ENCODE results near the gene MNX1.

DNA sequence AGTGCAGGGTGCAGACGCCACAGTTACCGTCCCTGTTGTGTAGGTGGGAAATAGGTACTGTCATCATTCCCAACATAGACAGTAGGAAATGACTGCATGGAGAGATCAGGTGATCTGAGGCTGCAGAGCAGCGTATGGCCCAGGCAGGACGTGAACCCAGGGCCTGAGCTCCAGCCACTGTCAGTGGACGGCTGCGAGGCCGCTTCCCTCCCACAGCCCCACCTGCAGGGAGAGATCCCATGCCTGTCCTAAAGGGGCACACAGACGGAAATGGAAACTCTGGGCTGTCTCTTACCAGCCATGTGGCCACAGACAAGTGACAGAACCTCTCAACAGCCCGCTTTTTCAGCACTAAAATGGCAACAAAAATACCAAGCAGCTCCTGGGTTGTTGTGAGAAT, 44.5 kb upstream of the MNX1 start:
- TF ChIP-seq POLR2A (IDR thresholded peaks at IDR 0.05) (no peak), POLR2AphosphoS5 (IDR thresholded peaks at IDR 0.05) (no peak)
- TF ChIP-seq, protein P1, sequence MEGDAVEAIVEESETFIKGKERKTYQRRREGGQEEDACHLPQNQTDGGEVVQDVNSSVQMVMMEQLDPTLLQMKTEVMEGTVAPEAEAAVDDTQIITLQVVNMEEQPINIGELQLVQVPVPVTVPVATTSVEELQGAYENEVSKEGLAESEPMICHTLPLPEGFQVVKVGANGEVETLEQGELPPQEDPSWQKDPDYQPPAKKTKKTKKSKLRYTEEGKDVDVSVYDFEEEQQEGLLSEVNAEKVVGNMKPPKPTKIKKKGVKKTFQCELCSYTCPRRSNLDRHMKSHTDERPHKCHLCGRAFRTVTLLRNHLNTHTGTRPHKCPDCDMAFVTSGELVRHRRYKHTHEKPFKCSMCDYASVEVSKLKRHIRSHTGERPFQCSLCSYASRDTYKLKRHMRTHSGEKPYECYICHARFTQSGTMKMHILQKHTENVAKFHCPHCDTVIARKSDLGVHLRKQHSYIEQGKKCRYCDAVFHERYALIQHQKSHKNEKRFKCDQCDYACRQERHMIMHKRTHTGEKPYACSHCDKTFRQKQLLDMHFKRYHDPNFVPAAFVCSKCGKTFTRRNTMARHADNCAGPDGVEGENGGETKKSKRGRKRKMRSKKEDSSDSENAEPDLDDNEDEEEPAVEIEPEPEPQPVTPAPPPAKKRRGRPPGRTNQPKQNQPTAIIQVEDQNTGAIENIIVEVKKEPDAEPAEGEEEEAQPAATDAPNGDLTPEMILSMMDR (IDR thresholded peaks at IDR 0.05): no peak
